HPDE6-E6E7 (cell line): ENCODE measurements around the gene VSTM2B.
"Not testable (repeated sequence)": the region's sequence is repeated elsewhere in the genome, so short reads cannot be mapped to it uniquely, and the experiment has no call there.

ENCODE experiments used
- DNase-seq: peaks from one replicate; pipeline ENCODE4 v3.0.0; 2011; ENCODE audit warnings: missing footprints; ENCODE audit errors: extremely low spot score

VSTM2B gene

GRCh38 chr19:29530540-29531457 is 5.0 kb downstream of the VSTM2B start:
- no peak for DNase-seq

GRCh38 chr19:29531458-29532025 is 5.7 kb downstream of the VSTM2B start:
- DNase-seq: no peak

- DNase-seq: no peak
Measured at GRCh38 chr19:29532097-29532496, 6.3 kb downstream of the VSTM2B start.

- DNase-seq: no peak
Measured at GRCh38 chr19:29532956-29533355, 7.2 kb downstream of the VSTM2B start.

- DNase-seq: no peak
Measured at GRCh38 chr19:29533578-29534544, 8.1 kb downstream of the VSTM2B start.

GRCh38 chr19:29535214-29535831 is 9.5 kb downstream of the VSTM2B start:
- no peak for DNase-seq

- no peak for DNase-seq
Measured at GRCh38 chr19:29535984-29536508, 10.3 kb downstream of the VSTM2B start.

- no peak for DNase-seq
Measured at GRCh38 chr19:29537181-29537580, 11.4 kb downstream of the VSTM2B start.

- DNase-seq: no peak
Measured at GRCh38 chr19:29537601-29538000, 11.8 kb downstream of the VSTM2B start.

- no peak for DNase-seq
Measured at GRCh38 chr19:29538146-29538545, 12.4 kb downstream of the VSTM2B start.

- DNase-seq: no peak
Measured at GRCh38 chr19:29538651-29539050, 12.9 kb downstream of the VSTM2B start.

GRCh38 chr19:29539131-29539530 is 13.3 kb downstream of the VSTM2B start:
- DNase-seq: no peak

GRCh38 chr19:29539670-29540069 is 13.9 kb downstream of the VSTM2B start:
- no peak for DNase-seq

- DNase-seq: no peak
Measured at GRCh38 chr19:29540114-29540513, 14.3 kb downstream of the VSTM2B start.

GRCh38 chr19:29541473-29542253 is 15.9 kb downstream of the VSTM2B start:
- no peak for DNase-seq

GRCh38 chr19:29542327-29542726 is 16.5 kb downstream of the VSTM2B start:
- DNase-seq: no peak

GRCh38 chr19:29542776-29543175 is 17.0 kb downstream of the VSTM2B start:
- no peak for DNase-seq

GRCh38 chr19:29543381-29543780 is 17.6 kb downstream of the VSTM2B start:
- DNase-seq: no peak

GRCh38 chr19:29544656-29545360 is 19.0 kb downstream of the VSTM2B start:
- DNase-seq: no peak

GRCh38 chr19:29545447-29545846 is 19.7 kb downstream of the VSTM2B start:
- not testable (repeated sequence) for DNase-seq
